ENCODE measurements around the gene TTC17.

The TTC17 gene

DNA sequence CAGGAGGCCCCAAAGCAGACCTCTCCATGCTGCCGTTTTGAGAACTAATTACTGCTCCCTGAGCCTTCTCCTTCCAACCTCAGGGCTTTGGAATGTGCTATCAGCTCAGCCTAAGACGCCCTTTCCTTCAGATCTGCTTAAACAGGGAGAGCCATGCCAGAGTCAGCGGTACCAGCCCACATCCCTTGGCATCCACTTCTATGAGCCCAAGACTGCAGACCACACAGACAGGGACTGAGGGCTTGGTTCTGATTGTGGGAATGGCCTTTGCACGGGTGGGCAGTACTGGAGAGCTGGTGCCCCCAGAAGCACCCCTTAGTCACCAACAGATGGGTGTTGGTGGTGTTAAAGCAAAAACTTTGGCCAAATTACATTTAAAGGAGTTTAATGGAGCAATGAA is 146.5 kb downstream of the TTC17 start:
- TF ChIP-seq, protein P1, sequence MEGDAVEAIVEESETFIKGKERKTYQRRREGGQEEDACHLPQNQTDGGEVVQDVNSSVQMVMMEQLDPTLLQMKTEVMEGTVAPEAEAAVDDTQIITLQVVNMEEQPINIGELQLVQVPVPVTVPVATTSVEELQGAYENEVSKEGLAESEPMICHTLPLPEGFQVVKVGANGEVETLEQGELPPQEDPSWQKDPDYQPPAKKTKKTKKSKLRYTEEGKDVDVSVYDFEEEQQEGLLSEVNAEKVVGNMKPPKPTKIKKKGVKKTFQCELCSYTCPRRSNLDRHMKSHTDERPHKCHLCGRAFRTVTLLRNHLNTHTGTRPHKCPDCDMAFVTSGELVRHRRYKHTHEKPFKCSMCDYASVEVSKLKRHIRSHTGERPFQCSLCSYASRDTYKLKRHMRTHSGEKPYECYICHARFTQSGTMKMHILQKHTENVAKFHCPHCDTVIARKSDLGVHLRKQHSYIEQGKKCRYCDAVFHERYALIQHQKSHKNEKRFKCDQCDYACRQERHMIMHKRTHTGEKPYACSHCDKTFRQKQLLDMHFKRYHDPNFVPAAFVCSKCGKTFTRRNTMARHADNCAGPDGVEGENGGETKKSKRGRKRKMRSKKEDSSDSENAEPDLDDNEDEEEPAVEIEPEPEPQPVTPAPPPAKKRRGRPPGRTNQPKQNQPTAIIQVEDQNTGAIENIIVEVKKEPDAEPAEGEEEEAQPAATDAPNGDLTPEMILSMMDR (IDR thresholded peaks at IDR 0.05), result no peak

DNA sequence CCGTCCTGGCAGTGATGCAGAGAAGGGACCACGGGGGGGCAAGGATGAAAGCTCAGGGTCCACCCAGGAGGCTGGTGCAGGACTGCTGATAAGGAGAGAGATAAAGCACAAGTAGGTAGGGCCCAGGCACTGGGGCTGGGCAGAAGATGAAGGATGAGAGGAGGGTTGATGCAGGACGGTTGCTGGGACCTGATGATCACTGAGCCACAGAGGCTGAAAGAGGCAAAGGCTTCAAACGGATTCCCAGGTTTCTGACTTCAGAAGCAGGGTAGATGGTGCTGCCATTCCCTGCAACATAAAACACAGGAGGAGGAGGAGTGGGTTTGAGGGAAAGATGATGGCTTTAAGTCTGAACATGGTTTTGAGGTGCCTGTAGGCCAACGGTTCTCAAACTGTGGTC is 148.5 kb downstream of the TTC17 start:
- TF ChIP-seq, protein P1 (IDR thresholded peaks at IDR 0.05), result no peak

DNA sequence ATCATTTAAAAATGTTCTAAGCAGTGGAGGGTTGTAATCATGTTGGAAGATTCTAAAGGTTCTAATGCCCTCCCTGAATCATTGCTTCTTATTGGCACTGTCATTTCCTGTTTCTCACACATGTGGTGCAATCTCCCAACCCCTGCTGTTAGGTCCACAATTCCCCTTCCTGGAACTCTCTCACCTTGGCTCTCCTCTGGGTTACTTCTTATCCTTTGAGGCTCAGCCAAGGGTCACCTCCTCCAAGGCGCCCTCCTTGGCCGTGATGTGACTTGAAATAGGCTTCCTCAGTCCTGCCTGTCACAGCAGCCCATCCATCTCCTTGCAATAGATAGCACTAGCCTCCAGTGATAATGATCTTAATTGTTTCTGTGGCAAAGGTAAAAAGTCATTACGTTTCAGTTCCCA is 149.8 kb downstream of the TTC17 start:
- TF ChIP-seq, protein P1 (IDR thresholded peaks at IDR 0.05), result no peak

DNA sequence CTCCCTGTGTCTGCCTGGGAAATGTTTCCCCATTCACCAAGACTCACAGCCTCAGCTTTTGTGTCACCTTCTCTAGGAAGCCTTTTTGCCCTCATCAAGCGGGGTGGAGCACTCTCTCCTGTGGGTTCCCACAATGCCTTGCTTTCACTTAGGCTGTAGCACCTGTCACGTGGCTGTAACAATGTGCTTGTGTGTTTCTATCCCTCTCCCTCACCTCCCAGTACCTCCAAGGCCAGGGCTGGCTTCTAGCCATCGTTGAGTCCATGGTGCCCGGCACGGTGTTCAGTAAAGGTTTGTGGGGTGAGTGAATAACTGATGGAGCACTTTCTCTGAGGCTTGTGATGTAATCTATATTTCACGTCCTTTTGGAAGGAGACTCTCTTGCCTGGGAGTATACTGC is 153.2 kb downstream of the TTC17 start:
- TF ChIP-seq, protein P1 (IDR thresholded peaks at IDR 0.05), result no peak

DNA sequence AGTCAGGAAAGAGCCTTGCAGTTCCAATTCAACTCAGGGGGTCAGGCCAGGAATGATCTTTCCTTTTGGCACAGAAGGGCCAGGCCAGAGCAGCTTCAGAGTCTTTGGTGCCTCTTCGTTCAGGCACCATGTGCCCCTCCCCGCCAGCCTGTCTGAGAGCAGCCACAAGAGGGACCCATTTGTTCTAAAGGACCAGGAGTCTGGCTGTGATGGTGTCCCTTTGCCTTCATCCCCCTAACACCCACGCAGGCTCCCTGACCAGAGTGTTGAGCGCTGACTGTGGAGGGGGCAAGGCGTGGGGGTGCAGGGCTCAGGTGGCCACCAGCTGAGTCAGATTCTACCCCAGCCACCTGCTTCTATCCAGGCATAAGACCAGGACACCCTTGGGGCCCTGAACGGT is 156.4 kb downstream of the TTC17 start:
- TF ChIP-seq, protein P1 (IDR thresholded peaks at IDR 0.05), result no peak

DNA sequence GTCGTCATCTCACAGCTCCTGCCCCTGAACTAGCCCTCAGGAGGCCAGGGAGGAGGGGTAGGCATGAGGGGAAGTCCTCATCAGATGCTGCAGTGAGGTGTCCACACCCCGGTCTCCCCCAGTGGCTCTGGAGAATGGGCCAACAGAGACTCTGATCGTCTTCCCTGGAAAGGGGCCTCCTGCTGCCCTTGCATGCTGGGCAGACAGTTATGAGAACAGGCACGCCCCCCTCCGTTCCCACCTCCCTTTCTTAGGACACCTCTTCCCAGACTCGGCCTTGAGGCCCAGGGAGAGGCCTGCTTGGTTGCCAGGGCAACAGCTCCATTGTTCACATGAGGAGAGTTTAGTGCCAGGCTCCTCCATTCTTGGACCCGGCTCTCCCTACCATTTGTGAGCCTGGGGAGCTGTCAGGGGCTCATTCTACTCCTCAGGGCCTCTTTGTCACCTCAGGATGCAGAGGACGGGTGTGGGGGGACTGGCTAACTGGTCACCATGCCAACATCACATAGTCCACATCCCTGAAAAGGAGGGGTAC is 157.7 kb downstream of the TTC17 start:
- TF ChIP-seq, protein P1 (IDR thresholded peaks at IDR 0.05), result no peak

DNA sequence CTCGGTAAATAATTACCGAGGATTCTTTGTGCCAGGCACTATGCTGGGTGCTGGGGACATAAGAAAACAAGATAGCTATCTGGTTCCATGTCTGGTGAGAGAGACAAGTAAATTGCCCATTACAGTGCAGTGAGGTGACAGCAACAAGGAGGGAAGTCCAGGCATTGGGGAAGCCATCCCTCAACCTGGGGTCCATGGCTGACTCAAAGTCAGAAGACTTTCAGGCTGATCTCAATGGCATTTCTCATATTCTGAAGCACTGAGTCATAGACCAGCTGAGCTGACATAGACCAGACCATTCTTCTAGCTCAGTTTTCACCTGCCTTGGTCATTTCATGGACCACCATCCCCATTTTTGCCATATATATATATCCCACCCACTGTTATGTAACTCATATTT is 158.8 kb downstream of the TTC17 start:
- TF ChIP-seq, protein P1 (IDR thresholded peaks at IDR 0.05), result no peak

Data from LNCAP (cell line).